ENCODE measurements around the gene DNAAF6.

GRCh38 chrX:107228486-107228819 lies 22.0 kb downstream of the DNAAF6 start:
- TF ChIP-seq CTCF (conservative IDR thresholded peaks at IDR 0.05; ENCODE audit: low read depth in 2 of 2) (no peak), ZNF331 (CRISPR knock-in tag; IDR thresholded peaks at IDR 0.05; ENCODE audit: low read depth) (no peak), EZH2phosphoT487 (IDR thresholded peaks at IDR 0.05; ENCODE audit: unreplicated experiment) (no peak), CREB1 (CRISPR knock-in tag; IDR thresholded peaks at IDR 0.05; ENCODE audit: low read depth) (no peak), ZNF114 (CRISPR knock-in tag; IDR thresholded peaks at IDR 0.05) (no peak), EZH2 (IDR thresholded peaks at IDR 0.05; ENCODE audit: low read depth, unreplicated experiment) (no peak), POLR2AphosphoS5 (IDR thresholded peaks at IDR 0.05; ENCODE audit: low read depth) (no peak), JUNB (IDR thresholded peaks at IDR 0.05; ENCODE audit: unreplicated experiment) (no peak), STAT1 (IDR thresholded peaks at IDR 0.05; ENCODE audit: unreplicated experiment) (no peak), NANOG (IDR thresholded peaks at IDR 0.05; ENCODE audit: borderline replicate concordance) (no peak)
